Panc1 (cell line): ENCODE data around the gene SLC25A22. TPM values are rescaled to one million over a fixed set of nuclear protein-coding genes. Genes with fewer than 3 reads are reported as not detected.
A peak's percentile ranks its signal among the peaks of the same experiment; 100 is the strongest.

Experiments
- ATAC-seq: fragments of 200-7000 bp; cut with Tn5 transposase; 2 replicates; pipeline ENCODE4 v1.9.1; 2020; ENCODE audit warnings: mild to moderate bottlenecking, moderate library complexity
- BruUV-seq: library from RNA; stranded (reverse); fragments of 400-500 nt; replicated peaks from 2 replicates; lab custom pipeline; 2021; lab: Mats Ljungman, UMichigan
- CTCF ChIA-PET: fragments of 300-600 bp; sonication (Branson Sonifier 250); formaldehyde crosslinking; loops from one replicate; lab custom pipeline; 2022; ENCODE audit warnings: antibody characterized with exemption; lab: Charles Lee
- POLR2A ChIA-PET: fragments of 300-600 bp; sonication (Branson Sonifier 250); formaldehyde crosslinking; loops from one replicate; lab custom pipeline; 2022; ENCODE audit warnings: antibody characterized with exemption; lab: Charles Lee
- DNase-seq: peaks from one replicate; pipeline ENCODE4 v3.0.0-alpha.2; 2010; ENCODE audit warnings: low read depth, low spot score
- H3K27ac ChIP-seq: 2 replicates; pipeline ENCODE4 v1.5.1; 2011; ENCODE audit warnings: mild to moderate bottlenecking, low read length, inconsistent platforms
- H3K27me3 ChIP-seq: fragments of 200-500 bp; sonication (Bioruptor generic); 2 replicates; pipeline ENCODE4 v1.6.0; 2014; ENCODE audit warnings: low read length, inconsistent platforms; ENCODE audit not compliant: control insufficient read depth, insufficient read depth
- H3K36me3 ChIP-seq: fragments of 200-500 bp; sonication (Bioruptor generic); 2 replicates; pipeline ENCODE4 v1.5.1; 2014; ENCODE audit warnings: inconsistent platforms, mild to moderate bottlenecking, low read length, moderate library complexity; ENCODE audit not compliant: control insufficient read depth, insufficient read depth
- H3K4me1 ChIP-seq: 2 replicates; pipeline ENCODE4 v1.5.1; 2011; ENCODE audit warnings: inconsistent platforms, mild to moderate bottlenecking, low read length, moderate library complexity; ENCODE audit not compliant: control insufficient read depth, insufficient read depth
- H3K4me3 ChIP-seq, 2 experiments: 2 replicates each; pipeline ENCODE4 v1.5.1; 2011 to 2012; ENCODE audit warnings: low read depth in 2 of 2, low read length in 2 of 2, mild to moderate bottlenecking in 2 of 2, inconsistent platforms in 1 of 2, moderate library complexity in 1 of 2
- H3K9me3 ChIP-seq: fragments of 200-500 bp; sonication (Bioruptor generic); 2 replicates; pipeline ENCODE4 v1.5.1; 2014; ENCODE audit warnings: low read depth, mild to moderate bottlenecking, inconsistent platforms, low read length, moderate library complexity; ENCODE audit not compliant: control insufficient read depth, insufficient read depth
- POLR2AphosphoS5 ChIP-seq: IDR thresholded peaks from 2 replicates; pipeline ENCODE4 v1.6.1; 2012; ENCODE audit warnings: mild to moderate bottlenecking, low read depth, low read length, moderate library complexity
- SIN3A ChIP-seq: IDR thresholded peaks from 2 replicates; pipeline ENCODE4 v1.6.1; 2012; ENCODE audit warnings: low read depth, mild to moderate bottlenecking, low read length, moderate library complexity, borderline replicate concordance; ENCODE audit not compliant: insufficient read depth
- TCF7L2 ChIP-seq: IDR thresholded peaks from 2 replicates; pipeline ENCODE4 v1.6.1; 2011; ENCODE audit warnings: mild to moderate bottlenecking, low read depth, low read length, inconsistent platforms
- in situ Hi-C: cut with HindIII; loops from 2 replicates; pipeline ENCODE4 v1.10.0; 2016; ENCODE audit warnings: low sequenced_read_pairs, low pct_unique_long_range_greater_than_20kb
- intact Hi-C: fragments of 100-400 bp; cut with micrococcal nuclease; formaldehyde crosslinking; loops from one replicate; pipeline ENCODE4 v1.10.0; 2022; ENCODE audit not compliant: unreplicated experiment
- total RNA-seq: library from RNA; stranded (reverse); gene quantifications from one replicate; pipeline ENCODE4 v1.2.1, GENCODE V29; 2021; ENCODE audit not compliant: unreplicated experiment
- TF ChIP-seq, protein P1 (sequence below): fragments of 450-650 bp; IDR thresholded peaks from 2 replicates; pipeline ENCODE4 v1.5.1; 2017; ENCODE audit warnings: mild to moderate bottlenecking
- TF ChIP-seq, protein P2 (sequence below), 2 experiments: IDR thresholded peaks; 2 replicates each; pipeline ENCODE4 v1.6.1; 2011 to 2012; ENCODE audit warnings: low read depth in 2 of 2, control low read depth in 1 of 2, low read length in 1 of 2, mild to moderate bottlenecking in 1 of 2, moderate library complexity in 1 of 2; ENCODE audit not compliant: insufficient read depth in 1 of 2

SLC25A22 gene
- total RNA-seq, 1 experiment from 2014 or later = 119 TPM

DNA sequence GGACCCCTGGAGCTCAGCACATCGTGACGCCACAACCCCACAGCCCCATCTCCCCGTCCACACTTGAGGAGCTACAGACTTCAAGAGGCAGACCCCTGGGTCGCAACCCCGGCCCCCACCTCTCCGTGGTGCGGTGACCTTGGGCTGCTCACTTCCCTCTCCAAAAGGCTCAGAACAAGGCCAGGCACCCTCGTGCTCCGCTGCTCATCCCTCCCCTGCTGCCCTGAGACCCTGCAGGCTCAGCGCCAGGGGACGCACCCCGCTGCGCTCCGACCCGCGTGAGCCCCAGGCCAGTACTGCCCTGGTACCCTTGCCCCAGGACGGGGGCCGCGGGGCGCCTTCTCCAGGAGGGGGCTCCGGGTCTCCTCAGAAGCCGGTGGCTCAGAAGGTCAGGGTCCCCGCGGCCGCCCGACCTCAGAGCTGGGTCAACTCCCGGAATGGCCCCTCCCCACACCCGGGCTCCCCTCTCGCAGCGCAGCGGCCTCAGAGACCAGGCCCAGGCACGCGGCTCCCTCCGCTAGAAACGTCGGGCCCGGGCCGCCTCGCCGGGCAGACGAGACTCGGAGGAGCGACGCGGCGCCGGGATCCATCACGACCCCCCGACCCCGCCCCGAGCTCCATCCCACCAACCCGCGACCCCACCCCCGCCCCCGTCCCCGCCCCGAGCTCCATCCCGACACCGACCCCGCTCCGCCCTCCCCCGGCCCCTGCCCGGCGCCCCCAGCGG is 21.4 kb downstream of the SLC25A22 start:
- peaks cover 43% of the 10 kb centered on the region for H3K4me1 ChIP-seq
- no peak for DNase-seq
- peak overlapping the region; percentile 89 to 96 for H3K4me3 ChIP-seq
- in situ Hi-C loops (no loop called here), intact Hi-C loops (no loop called here)
- H3K27ac ChIP-seq = peak overlapping the region; percentile 93
- ChIA-PET CTCF (no interaction called here), POLR2A (interaction anchor here (1.0 kb wide), 1 partner anchor 129 kb away, joined by 3 read pairs; no protein-coding TSS in a partner anchor)
- no peaks in the 10 kb centered on the region for H3K9me3 ChIP-seq
- TF ChIP-seq TCF7L2 = no peak
- TF ChIP-seq POLR2AphosphoS5 = 0 out of 2 replicates have a peak, but pooled peaks have one; percentile 8
- TF ChIP-seq, protein P1, sequence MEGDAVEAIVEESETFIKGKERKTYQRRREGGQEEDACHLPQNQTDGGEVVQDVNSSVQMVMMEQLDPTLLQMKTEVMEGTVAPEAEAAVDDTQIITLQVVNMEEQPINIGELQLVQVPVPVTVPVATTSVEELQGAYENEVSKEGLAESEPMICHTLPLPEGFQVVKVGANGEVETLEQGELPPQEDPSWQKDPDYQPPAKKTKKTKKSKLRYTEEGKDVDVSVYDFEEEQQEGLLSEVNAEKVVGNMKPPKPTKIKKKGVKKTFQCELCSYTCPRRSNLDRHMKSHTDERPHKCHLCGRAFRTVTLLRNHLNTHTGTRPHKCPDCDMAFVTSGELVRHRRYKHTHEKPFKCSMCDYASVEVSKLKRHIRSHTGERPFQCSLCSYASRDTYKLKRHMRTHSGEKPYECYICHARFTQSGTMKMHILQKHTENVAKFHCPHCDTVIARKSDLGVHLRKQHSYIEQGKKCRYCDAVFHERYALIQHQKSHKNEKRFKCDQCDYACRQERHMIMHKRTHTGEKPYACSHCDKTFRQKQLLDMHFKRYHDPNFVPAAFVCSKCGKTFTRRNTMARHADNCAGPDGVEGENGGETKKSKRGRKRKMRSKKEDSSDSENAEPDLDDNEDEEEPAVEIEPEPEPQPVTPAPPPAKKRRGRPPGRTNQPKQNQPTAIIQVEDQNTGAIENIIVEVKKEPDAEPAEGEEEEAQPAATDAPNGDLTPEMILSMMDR = no peak
- no peak; the same call in 1 of the 2 replicates for TF ChIP-seq SIN3A
- BruUV-seq = TSS peak; percentile 92
- H3K27me3 ChIP-seq = no peaks in the 10 kb centered on the region
- peak; percentile 72 for ATAC-seq
- H3K36me3 ChIP-seq = no peaks in the 10 kb centered on the region

DNA sequence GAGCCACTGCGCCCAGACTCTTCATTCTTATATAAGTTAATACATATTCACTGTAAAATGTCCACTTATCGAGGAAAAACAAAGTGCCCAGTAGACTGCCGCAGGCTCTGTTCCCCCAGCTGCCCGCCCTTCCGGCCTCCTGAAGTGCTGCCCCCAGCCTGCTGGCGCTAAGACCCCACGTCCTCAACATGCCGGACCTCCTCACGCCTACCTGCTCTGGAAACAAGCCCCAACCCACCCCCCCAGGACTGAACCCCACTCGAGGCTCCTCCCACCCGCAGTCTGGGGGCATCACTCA is 21.9 kb downstream of the SLC25A22 start:
- H3K27ac ChIP-seq = peak overlapping the region; percentile 93
- no peaks in the 10 kb centered on the region for H3K36me3 ChIP-seq
- no peak for TF ChIP-seq TCF7L2
- TF ChIP-seq POLR2AphosphoS5 = no peak
- TF ChIP-seq, protein P2, sequence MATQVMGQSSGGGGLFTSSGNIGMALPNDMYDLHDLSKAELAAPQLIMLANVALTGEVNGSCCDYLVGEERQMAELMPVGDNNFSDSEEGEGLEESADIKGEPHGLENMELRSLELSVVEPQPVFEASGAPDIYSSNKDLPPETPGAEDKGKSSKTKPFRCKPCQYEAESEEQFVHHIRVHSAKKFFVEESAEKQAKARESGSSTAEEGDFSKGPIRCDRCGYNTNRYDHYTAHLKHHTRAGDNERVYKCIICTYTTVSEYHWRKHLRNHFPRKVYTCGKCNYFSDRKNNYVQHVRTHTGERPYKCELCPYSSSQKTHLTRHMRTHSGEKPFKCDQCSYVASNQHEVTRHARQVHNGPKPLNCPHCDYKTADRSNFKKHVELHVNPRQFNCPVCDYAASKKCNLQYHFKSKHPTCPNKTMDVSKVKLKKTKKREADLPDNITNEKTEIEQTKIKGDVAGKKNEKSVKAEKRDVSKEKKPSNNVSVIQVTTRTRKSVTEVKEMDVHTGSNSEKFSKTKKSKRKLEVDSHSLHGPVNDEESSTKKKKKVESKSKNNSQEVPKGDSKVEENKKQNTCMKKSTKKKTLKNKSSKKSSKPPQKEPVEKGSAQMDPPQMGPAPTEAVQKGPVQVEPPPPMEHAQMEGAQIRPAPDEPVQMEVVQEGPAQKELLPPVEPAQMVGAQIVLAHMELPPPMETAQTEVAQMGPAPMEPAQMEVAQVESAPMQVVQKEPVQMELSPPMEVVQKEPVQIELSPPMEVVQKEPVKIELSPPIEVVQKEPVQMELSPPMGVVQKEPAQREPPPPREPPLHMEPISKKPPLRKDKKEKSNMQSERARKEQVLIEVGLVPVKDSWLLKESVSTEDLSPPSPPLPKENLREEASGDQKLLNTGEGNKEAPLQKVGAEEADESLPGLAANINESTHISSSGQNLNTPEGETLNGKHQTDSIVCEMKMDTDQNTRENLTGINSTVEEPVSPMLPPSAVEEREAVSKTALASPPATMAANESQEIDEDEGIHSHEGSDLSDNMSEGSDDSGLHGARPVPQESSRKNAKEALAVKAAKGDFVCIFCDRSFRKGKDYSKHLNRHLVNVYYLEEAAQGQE (IDR thresholded peaks at IDR 0.05; ENCODE audit: insufficient read depth in 1 of 2, low read depth in 2 of 2, low read length in 1 of 2) = no peak
- TF ChIP-seq, protein P1 = no peak
- no peak for TF ChIP-seq SIN3A
- H3K4me1 ChIP-seq = peaks cover 43% of the 10 kb centered on the region
- DNase-seq (no peak), ATAC-seq (peak; percentile 1)
- in situ Hi-C loops (no loop called here), intact Hi-C loops (no loop called here)
- no peaks in the 10 kb centered on the region for H3K27me3 ChIP-seq
- no TSS peak for BruUV-seq
- CTCF ChIA-PET = no interaction called here
- H3K9me3 ChIP-seq = no peaks in the 10 kb centered on the region
- peak overlapping the region; percentile 89 to 96 for H3K4me3 ChIP-seq
- POLR2A ChIA-PET = interaction anchor here (1.0 kb wide), 1 partner anchor 128 kb away, joined by 3 read pairs; no protein-coding TSS in a partner anchor
